PC-9 (cell line): ENCODE data around the gene LIN52. TPM values are rescaled to one million over a fixed set of nuclear protein-coding genes. Genes with fewer than 3 reads are reported as not detected.

Experiments
- BruUV-seq: library from RNA; stranded (reverse); fragments of 400-500 nt; replicated peaks from 2 replicates; lab custom pipeline; 2021; lab: Mats Ljungman, UMichigan
- CTCF ChIA-PET: fragments of 300-600 bp; sonication (Branson Sonifier 250); formaldehyde crosslinking; loops from one replicate; lab custom pipeline; 2022; ENCODE audit warnings: antibody characterized with exemption; lab: Charles Lee
- POLR2A ChIA-PET: fragments of 300-600 bp; sonication (Branson Sonifier 250); formaldehyde crosslinking; loops from one replicate; lab custom pipeline; 2022; ENCODE audit warnings: antibody characterized with exemption; ENCODE audit not compliant: unreplicated experiment; lab: Charles Lee
- DNase-seq, 2 experiments: peaks; one replicate each; pipeline versions ENCODE4 v3.0.0 to v3.0.0-alpha.2; 2015 to 2022; ENCODE audit warnings: mixed read lengths in 1 of 2
- H2AFZ ChIP-seq: fragments of 200-600 bp; sonication (generic); 2 replicates; pipeline ENCODE4 v1.8.1; 2017; ENCODE audit warnings: antibody characterized with exemption
- H3F3A ChIP-seq: fragments of 200-600 bp; sonication (generic); 2 replicates; pipeline ENCODE4 v1.8.1; 2017; ENCODE audit warnings: antibody characterized with exemption, mild to moderate bottlenecking, low read depth; ENCODE audit not compliant: insufficient read depth
- H3K27ac ChIP-seq: fragments of 200-600 bp; sonication (generic); 2 replicates; pipeline ENCODE4 v1.6.1; 2016; ENCODE audit warnings: mixed run types
- H3K27me3 ChIP-seq: fragments of 200-600 bp; sonication (generic); 2 replicates; pipeline ENCODE4 v1.6.1; 2016; ENCODE audit warnings: low read depth, mixed run types; ENCODE audit not compliant: insufficient read depth
- H3K36me3 ChIP-seq: fragments of 200-600 bp; sonication (generic); 2 replicates; pipeline ENCODE4 v1.6.1; 2016; ENCODE audit warnings: low read depth, mixed run types
- H3K4me1 ChIP-seq: fragments of 200-600 bp; sonication (generic); replicated peaks from 2 replicates; pipeline ENCODE4 v1.6.1; 2016; ENCODE audit warnings: mixed run types; ENCODE audit not compliant: insufficient read depth
- H3K4me2 ChIP-seq: fragments of 200-600 bp; sonication (generic); 2 replicates; pipeline ENCODE4 v1.6.1; 2017; ENCODE audit warnings: mixed run types
- H3K4me3 ChIP-seq: fragments of 200-600 bp; sonication (generic); 2 replicates; pipeline ENCODE4 v1.6.1; 2016; ENCODE audit warnings: mixed run types
- H3K79me2 ChIP-seq: fragments of 200-600 bp; sonication (generic); 2 replicates; pipeline ENCODE4 v1.6.1; 2017; ENCODE audit warnings: low read depth, mixed run types
- H3K9me2 ChIP-seq: fragments of 200-600 bp; sonication (generic); 2 replicates; pipeline ENCODE4 v1.8.1; 2017; ENCODE audit warnings: mild to moderate bottlenecking; ENCODE audit not compliant: insufficient read depth
- H3K9me3 ChIP-seq: fragments of 200-600 bp; sonication (generic); 2 replicates; pipeline ENCODE4 v1.8.1; 2016; ENCODE audit warnings: low read depth; ENCODE audit not compliant: insufficient read depth
- H4K20me1 ChIP-seq: fragments of 200-600 bp; sonication (generic); 2 replicates; pipeline ENCODE4 v1.8.1; 2017; ENCODE audit not compliant: insufficient read depth
- EZH2 ChIP-seq: fragments of 200-600 bp; sonication (generic); IDR thresholded peaks from 2 replicates; pipeline ENCODE4 v1.8.0; 2017; ENCODE audit warnings: antibody characterized with exemption, low read depth
- intact Hi-C: fragments of 100-400 bp; cut with micrococcal nuclease; formaldehyde crosslinking; loops from one replicate; pipeline ENCODE4 v1.10.0; 2022; ENCODE audit not compliant: unreplicated experiment
- total RNA-seq: library from RNA; stranded (reverse); gene quantifications from 2 replicates; pipeline ENCODE4 v1.2.3, GENCODE V29; 2021
- TF ChIP-seq, protein P1 (sequence below): fragments of 200-600 bp; sonication (generic); conservative IDR thresholded peaks from 2 replicates; pipeline ENCODE4 v1.6.1; 2017; ENCODE audit warnings: mixed run types, antibody characterized with exemption, mild to moderate bottlenecking, moderate library complexity

Gene LIN52
- total RNA-seq, 1 experiment from 2014 or later, result 18.8 TPM

DNA sequence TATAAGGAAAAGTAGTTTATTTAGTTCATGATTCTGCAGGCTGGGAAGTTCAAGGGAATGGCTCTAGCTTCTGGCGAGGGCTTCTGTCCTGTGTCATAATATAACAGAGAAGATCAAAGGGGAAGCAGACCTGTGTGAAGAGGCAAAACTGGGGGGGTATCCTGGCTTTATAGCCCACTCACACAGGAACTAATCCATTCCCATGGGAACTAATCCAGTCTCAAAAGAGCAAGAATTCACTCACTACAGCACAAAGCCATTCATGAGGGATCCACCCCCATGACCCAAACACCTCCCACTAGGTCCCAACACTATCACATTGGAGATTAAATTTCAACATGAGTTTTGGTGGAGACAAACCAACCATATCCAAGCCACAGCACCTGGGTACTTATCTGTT, 7.4 kb upstream of the LIN52 start:
- DNase-seq, result no peak
- POLR2A ChIA-PET, result interaction anchor here (0.6 to 0.8 kb wide), 2 partner anchors 299 to 354 kb away, joined by 5 to 8 read pairs; no protein-coding TSS in a partner anchor
- no peak overlapping the region for H3K4me3 ChIP-seq
- no peaks in the 10 kb centered on the region for H3K9me2 ChIP-seq
- H3K36me3 ChIP-seq, result no peaks in the 10 kb centered on the region
- no TSS peak for BruUV-seq
- intact Hi-C loops, result no loop called here
- TF ChIP-seq EZH2, result no peak
- TF ChIP-seq, protein P1, sequence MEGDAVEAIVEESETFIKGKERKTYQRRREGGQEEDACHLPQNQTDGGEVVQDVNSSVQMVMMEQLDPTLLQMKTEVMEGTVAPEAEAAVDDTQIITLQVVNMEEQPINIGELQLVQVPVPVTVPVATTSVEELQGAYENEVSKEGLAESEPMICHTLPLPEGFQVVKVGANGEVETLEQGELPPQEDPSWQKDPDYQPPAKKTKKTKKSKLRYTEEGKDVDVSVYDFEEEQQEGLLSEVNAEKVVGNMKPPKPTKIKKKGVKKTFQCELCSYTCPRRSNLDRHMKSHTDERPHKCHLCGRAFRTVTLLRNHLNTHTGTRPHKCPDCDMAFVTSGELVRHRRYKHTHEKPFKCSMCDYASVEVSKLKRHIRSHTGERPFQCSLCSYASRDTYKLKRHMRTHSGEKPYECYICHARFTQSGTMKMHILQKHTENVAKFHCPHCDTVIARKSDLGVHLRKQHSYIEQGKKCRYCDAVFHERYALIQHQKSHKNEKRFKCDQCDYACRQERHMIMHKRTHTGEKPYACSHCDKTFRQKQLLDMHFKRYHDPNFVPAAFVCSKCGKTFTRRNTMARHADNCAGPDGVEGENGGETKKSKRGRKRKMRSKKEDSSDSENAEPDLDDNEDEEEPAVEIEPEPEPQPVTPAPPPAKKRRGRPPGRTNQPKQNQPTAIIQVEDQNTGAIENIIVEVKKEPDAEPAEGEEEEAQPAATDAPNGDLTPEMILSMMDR, result no peak
- H3K9me3 ChIP-seq, result no peaks in the 10 kb centered on the region
- CTCF ChIA-PET, result no interaction called here
- H3K79me2 ChIP-seq, result no peaks in the 10 kb centered on the region
- no peak overlapping the region for H3K27ac ChIP-seq
- H3F3A ChIP-seq, result no peaks in the 10 kb centered on the region
- no peaks in the 10 kb centered on the region for H3K27me3 ChIP-seq
- no peaks in the 10 kb centered on the region for H4K20me1 ChIP-seq
- no peaks in the 10 kb centered on the region for H3K4me1 ChIP-seq
- H2AFZ ChIP-seq, result no peak overlapping the region
- H3K4me2 ChIP-seq, result no peak overlapping the region

GRCh38 chr14:74080820-74081460, 3.8 kb upstream of the LIN52 start:
- TF ChIP-seq, protein P1, result no peak
- TF ChIP-seq EZH2, result no peak
- Histone ChIP-seq H3K27ac (no peak overlapping the region), H3K9me2 (no peaks in the 10 kb centered on the region), H3K79me2 (peaks cover 8% of the 10 kb centered on the region), H3K4me2 (no peak overlapping the region), H3K4me3 (no peak overlapping the region), H4K20me1 (no peaks in the 10 kb centered on the region), H3K9me3 (no peaks in the 10 kb centered on the region), H3K36me3 (no peaks in the 10 kb centered on the region), H3K4me1 (peaks cover 14% of the 10 kb centered on the region), H3K27me3 (no peaks in the 10 kb centered on the region), H2AFZ (no peak overlapping the region), H3F3A (no peaks in the 10 kb centered on the region; the same call in 1 of the 2 replicates)
- no peak for DNase-seq
- no TSS peak for BruUV-seq
- CTCF ChIA-PET, result interaction anchor here (0.6 kb wide), 1 partner anchor 45 kb away, joined by 5 read pairs; no protein-coding TSS in a partner anchor
- POLR2A ChIA-PET, result no interaction called here
- intact Hi-C loops, result no loop called here

DNA sequence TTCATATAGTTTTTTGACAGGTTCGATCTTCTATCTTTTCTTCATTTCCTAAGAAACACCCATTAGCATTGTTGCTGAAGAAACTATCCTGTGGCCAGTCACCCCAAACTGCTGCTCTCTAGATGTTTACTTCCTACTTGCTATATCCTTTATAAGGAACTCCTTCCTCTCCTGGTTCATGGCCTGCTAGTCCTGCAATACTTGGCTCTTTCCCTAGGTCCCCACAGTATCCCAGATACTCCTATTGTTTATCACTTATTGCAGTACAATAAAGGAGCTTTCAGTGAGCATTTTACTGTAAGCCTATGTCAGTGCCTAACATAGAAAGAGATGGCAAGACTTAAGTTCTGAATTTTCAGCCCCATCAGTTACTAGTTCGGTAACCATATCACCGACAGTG, 3.3 kb upstream of the LIN52 start:
- Histone ChIP-seq H3K4me3 (no peak overlapping the region), H3K9me3 (no peaks in the 10 kb centered on the region), H3K36me3 (no peaks in the 10 kb centered on the region), H3K4me1 (peaks cover 20% of the 10 kb centered on the region), H3K27me3 (no peaks in the 10 kb centered on the region), H3F3A (no peaks in the 10 kb centered on the region; the same call in 1 of the 2 replicates), H3K4me2 (no peak overlapping the region), H3K9me2 (no peaks in the 10 kb centered on the region), H3K79me2 (peaks cover 14% of the 10 kb centered on the region), H2AFZ (no peak overlapping the region), H3K27ac (no peak overlapping the region), H4K20me1 (no peaks in the 10 kb centered on the region)
- POLR2A ChIA-PET, result interaction anchor here (0.6 kb wide), 1 partner anchor 10 kb away, joined by 22 read pairs; no protein-coding TSS in a partner anchor
- no TSS peak for BruUV-seq
- CTCF ChIA-PET, result no interaction called here
- DNase-seq, result no peak
- TF ChIP-seq, protein P1, result no peak
- intact Hi-C loops, result no loop called here
